KOPT-K1 (cell line): Measurements from ENCODE around the gene ZNF283.

Experiments
- H3K27ac ChIP-seq: fragments of 200-600 bp; sonication (generic); 2 replicates; pipeline ENCODE4 v1.5.1; 2016; ENCODE audit warnings: antibody characterized with exemption, mild to moderate bottlenecking, low read depth, low read length; ENCODE audit not compliant: poor library complexity, severe bottlenecking
- H3K36me3 ChIP-seq: fragments of 200-600 bp; sonication (generic); 2 replicates; pipeline ENCODE4 v1.5.1; 2017; ENCODE audit warnings: antibody characterized with exemption, mild to moderate bottlenecking, low read length, moderate library complexity; ENCODE audit not compliant: insufficient read depth
- H3K9me3 ChIP-seq: fragments of 200-600 bp; sonication (generic); 2 replicates; pipeline ENCODE4 v1.5.1; 2017; ENCODE audit warnings: antibody characterized with exemption, low read length, mild to moderate bottlenecking; ENCODE audit not compliant: insufficient read depth, poor library complexity, severe bottlenecking

Gene ZNF283

DNA sequence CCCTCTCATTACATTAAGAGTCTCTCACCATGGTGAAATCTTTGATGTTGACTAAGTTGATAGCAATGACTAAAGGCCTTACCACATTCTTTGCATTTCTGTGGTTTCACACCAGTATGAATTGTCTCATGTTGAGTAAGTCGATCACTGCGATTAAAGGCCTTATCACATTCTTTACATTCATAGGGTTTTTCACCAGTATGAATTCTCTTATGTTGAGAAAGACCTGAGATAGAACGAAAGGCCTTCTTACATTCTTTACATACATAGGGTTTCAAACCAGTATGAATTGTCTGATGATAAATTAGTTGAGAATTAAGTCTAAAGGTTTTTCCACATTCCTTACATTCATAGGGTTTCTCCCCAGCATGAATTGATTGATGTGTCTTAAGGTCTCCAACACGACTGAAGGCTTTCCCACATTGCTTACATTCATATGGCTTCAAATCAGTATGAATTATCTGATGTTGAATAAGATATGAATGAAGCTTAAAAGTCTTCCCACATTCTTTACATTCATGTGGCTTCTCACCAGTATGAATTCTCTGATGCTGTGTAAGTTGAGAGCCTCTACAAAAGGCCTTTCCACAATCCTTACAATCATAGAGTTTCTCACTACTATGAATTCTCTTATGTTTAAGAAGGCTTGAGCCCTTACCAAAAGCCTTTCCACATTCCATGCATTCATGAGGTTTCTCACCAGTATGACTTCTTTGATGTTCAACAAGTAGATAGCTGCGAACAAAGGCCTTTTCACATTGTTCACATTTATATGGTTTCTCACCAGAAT, 45.6 kb downstream of the ZNF283 start:
- Histone ChIP-seq H3K36me3 (no peaks in the 10 kb centered on the region), H3K9me3 (peaks cover 48% of the 10 kb centered on the region), H3K27ac (no peak overlapping the region)

GRCh38 chr19:43880483-43880882, 53.4 kb downstream of the ZNF283 start:
- no peaks in the 10 kb centered on the region for H3K36me3 ChIP-seq
- no peak overlapping the region for H3K27ac ChIP-seq
- peaks cover 23% of the 10 kb centered on the region for H3K9me3 ChIP-seq

DNA sequence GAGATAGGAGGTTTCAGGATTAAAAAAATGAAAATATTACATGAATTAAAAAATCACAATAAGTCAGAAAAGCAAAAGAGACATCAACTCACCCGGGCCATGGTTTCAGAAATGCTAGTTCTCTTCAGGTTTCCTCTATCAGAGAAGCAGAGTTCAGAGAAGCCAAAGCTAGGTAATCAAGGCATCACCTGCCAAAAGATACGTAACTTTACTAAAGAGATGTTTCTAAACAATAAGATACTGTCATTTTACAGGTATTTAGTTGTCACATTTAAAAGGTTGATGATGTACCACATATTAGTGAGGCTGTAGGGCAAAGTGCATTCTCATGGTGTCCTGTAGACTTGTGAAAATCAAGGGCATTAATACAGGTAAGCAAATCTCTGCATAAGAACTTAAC, 56.7 kb downstream of the ZNF283 start, which contains the start of gene ZNF404:
TSS of gene ZNF404 (minus strand) at position 101 of the 400 bp plus-strand sequence.
- H3K27ac ChIP-seq = no peak within 1 kb of the TSS
- no peaks in the 10 kb centered on the region for H3K36me3 ChIP-seq
- H3K9me3 ChIP-seq = peaks cover 19% of the 10 kb centered on the region

DNA sequence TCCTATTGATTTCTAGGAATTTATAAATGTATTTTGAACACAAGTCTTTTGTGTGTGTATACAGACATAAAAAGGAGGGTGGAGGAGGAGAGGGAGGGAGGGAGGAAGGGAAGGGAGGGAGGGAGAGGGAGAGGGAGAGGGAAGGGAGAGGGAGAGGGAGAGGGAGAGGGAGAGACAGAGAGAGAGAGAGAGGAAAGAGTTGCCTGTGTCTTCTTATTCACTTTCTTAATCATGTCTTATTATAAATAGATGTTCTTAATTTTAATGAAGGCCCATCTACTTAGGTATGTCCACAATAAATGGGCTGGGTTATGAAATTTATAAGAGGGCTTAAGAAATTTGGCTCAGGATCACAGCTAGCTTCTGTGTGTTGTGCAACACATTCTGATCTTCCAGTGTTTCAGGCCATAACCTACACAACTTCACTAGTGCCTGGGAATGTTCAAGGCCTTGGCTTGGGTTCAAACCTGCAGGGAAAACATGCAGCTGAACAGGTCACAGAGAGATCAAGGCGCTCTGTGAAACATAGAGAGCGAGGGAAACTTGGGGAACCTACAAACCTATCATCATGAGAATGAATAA, 68.7 kb downstream of the ZNF283 start:
- H3K27ac ChIP-seq = no peak overlapping the region
- peaks cover 4% of the 10 kb centered on the region for H3K9me3 ChIP-seq
- H3K36me3 ChIP-seq = no peaks in the 10 kb centered on the region
